ENCODE results near the gene ATAT1.
"Not testable (repeated sequence)": the region's sequence is repeated elsewhere in the genome, so short reads cannot be mapped to it uniquely, and the experiment has no call there.

The ATAT1 gene

DNA sequence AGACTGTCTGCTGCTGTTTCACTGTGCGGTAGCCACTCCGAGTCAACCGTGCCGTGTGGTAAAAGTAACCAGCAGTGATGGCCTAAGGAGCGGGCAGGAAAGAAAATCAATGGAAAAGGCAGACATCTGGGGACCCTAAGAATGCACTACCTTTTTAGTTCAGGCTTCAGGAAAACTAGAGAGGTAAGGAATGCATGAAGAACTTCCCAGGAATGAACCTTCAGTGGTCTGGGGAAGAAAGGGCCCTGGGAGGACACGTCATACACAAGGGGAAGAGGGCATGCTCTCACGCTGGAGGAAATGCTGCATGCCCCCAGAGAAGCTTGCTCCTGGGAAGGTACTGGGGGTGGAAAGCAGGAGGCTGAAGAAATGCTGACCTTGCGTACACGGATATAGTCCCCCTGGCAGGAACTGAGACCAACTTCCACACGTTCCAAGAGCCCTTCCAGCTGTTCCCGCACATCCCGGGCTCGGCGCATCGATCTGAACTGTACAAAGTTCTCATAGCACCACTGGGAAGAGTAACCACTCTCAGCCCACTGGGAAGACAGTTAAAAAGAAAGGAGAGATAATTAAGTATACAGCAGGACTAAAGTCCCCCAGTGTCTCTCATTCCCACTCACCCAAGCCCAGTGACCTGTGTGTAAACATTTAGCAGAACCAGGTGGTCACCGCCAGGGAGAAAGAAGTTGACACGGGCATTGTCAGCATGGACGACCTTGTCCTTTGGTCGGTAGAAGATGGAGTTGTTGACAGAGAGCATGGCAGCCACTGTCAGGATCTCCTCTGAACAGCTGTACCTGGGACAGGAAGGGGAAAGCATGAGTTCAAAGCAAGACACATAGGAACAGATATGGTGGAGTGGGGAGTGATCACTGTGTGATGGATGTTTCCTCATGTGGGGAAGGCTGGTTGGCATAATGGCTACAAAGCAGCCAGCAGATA is 28.4 kb downstream of the ATAT1 start:
- no peak for DNase-seq

DNA sequence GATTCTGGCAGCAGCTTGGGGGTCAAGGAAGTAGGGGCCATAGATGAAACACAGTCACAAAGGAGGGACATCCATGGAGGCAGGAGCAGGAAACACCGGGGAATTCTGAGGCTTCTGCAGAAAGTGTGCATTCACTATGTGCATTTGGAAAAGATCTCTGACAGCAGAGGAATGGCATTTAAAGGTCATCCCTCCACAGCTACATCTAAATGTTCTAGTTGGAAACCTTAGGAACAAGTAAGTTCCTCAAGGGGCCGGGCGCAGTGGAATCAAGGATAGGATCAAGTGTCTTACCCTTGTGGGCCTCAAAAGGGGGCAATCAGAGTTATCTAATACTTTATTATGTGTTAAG is 29.0 kb downstream of the ATAT1 start:
- no peak for DNase-seq

DNA sequence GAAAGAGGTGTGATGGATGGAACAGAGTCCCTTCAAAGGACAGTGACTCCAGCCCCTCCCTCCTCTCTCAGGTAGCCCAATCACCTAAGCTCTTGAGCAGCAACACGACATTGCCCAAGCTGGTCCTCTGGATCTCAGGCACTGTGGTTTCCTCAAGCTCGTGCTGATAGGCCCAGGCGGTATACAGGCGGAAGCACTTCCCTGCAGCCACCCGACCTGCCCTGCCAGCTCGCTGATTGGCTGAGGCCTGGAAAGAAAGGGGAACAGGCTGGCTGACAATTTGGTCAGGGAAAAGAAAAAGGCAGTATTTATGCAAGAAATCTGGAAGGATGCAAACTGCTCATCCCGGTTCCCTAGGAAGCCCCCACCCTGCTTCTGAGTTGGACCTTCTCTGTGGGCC is 29.8 kb downstream of the ATAT1 start:
- DNase-seq: no peak

DNA sequence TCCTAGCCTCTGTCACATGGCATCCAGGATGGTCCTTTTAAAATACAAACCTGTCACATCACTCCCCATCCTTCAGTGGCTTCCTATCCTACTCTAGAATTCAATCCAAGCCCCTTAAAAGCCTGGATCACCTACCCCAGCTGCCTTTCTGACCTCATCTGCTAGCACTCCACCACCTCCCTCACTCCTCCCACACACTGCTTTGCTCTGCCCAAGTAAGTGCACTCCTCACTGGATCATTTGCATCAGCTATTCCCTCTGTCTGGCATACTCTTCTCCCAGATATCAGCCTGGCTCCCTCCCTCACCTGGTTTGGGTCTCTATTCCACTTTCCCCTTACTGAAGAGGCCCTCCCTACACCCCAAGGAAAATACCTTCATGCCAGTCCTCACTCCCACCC is 30.8 kb downstream of the ATAT1 start:
- no peak for DNase-seq

DNA sequence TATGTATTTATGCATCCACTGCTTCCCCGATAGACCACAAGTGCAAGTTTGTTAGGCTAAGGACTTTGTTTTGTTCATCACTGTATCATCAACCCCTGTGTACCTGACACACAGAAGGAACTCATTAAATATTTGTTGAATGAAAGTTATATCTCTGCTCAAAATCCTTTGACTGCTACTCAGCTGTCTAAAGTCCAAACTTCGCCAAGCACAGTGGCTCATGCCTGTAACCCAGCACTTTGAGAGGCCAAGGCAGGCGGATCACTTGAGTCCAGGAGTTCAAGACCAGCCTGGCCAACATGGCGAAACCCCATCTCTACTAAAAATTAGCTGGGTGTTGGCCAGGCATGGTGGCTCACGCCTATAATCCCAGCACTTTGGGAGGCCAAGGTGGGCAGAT is 31.2 kb downstream of the ATAT1 start:
- not testable (repeated sequence) for DNase-seq

DNA sequence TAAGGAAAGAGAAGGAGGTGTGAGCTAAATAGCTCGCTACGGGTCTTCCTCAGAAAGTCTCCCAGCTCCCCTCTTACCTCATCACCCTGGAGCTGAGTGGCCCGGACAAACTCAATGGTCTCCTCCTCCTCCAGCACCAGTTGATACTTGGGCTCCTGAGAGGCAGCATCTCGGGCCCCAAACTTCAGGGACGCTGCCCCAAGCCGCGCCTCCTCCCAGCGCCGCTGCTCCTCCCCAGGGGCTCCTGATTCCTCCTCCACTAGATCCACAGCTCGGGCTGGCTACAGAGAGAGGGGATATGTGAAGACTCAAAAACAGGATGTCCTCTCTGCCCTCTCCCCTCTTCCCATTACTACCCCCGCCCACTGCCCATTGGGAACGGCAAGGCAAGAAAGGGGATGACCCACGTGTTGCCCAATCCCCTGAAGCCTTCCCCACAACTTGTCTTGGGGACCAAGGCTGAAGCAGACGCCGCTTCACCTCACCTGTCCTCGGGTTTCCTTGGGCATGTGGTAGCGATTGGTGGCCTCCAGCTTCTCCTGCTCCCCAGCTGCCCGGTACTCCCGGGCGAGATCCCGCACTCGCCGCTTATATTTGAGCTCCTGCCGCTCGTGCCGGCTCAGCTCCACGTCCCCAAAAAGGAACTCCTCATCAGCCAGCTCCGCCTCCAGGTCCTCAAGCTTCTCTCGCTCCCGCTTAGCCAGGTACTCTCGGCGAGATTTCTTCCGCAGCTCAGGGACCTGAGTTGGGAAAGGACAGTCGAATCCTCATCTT is 38.5 kb downstream of the ATAT1 start:
- no peak for DNase-seq

DNA sequence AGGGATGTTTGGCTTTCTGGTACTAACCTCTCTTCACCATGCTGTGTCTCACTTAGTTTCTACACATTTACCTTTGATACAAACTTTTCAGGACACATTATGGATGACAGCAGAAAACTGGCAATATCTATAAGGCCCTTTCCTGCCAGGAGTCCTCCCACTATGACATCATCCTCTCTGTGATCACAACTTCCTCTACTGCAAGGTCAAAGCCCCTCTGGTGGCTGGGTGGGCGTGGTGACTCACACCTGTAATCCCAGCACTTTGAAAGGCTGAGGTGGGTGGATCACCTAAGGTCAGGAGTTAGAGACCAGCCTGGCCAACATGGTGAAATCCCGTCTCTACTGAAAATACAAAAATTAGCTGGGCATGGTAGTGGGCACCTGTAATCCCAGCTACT is 39.6 kb downstream of the ATAT1 start:
- not testable (repeated sequence) for DNase-seq

DNA sequence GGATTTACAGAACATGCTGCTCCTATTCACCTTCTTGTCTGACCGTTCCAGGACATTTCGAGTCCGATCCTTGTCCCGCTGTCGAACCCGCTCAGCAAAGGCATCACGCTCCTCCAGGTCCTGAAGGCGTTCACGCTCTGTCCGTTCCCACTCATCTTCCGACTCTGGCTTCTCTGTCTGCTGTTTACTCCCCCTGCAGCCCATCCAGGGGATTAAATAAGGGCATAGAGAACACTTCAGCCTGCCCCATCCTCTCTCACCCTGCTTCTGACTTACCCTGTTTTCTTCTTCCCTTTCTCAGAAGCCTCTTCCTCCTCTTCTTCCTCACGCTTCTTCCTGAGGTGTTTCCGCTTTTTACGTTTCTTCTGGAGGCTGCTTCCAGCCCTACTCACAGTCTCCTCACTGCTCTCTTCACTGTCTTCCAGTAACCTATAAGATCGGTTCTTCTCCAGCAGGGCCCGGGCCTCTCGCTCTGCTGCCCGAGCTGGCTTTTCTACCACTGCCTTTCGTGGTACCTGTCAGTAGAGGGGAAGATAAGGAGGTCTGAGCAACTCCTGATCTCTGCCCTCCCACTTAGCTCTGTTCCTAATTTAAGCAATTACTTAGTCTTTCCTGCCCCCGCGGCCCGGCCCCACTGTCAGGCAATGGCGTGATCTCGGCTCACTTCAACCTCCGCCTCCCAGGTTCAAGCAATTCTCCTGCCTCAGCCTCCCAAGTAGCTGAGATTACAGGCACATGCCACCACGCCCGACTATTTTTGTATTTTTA is 44.3 kb downstream of the ATAT1 start:
- DNase-seq: no peak

DNA sequence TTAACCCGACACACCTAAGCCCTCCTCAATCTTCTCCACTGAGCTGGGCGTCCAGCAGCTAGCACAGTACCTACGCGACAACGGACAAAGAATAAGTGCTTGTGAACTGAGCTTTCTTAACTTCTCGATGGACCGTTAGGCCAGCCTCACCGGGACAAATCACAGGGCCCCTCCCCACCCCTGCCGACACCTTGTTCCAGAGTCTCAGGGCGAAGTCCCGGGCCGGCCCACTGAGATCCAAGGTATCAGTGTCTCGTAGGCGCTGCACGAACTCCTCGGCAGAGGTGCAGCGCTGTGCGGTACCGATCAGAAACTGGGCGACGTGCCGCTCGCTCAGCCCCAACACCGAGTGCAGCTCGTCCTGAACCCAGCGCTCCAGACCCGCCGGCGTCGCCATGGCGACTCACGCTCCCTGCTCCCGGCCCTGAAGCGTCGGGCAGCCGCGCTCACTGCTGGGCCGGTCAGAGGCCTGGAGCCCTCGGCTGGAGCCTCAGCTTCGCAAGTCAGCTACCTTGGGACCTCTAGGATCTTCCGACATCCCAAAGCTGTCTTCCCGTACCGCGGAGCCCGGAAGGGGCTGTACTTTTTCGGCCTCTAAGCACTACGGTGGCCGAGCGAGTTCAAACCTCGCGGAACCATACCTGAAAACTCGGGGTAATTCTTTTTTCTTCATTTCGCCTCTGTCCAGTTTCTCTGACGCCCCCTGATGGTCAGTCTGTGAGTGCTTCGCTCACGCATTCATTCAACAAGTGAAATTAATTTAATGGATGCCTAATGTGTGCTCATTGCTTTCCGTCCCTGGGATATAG is 46.0 kb downstream of the ATAT1 start, which contains the start of gene DHX16:
Gene DHX16, minus strand, starts transcription at position 562 of the 809 bp plus-strand sequence. Its CDS starts 165 bp downstream, at position 397.
- peak; percentile 97 for DNase-seq

DNA sequence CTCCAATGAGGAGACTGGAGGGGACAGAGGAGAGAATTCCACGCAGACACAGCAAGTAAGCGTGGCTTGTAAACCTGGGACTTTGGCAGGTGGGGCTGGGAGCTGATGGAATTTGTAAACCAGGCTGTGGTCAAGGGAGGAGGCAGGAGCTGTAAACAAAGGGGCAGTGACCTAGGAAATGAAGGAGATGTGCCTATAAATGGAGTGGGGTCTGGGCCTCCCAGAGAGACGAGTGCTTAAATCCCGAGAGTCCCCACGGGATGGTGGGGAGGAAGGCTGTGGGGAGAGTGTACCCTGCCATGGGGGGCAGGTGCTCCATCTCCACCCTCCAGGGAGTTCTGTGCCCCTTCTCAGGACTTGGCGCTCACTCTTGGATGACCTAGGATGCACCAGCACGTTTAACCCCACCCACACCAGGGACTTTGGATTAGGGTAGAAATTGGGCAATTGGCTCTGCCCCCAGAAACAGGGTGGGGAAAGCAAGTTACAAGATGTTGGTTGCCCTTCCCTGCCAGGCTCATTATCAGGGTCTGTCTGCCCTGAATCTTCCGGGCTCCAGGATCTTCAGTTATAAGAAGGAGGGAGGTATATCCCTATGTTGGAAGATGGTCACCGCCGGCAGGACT is 50.1 kb downstream of the ATAT1 start:
- DNase-seq: no peak

DNA sequence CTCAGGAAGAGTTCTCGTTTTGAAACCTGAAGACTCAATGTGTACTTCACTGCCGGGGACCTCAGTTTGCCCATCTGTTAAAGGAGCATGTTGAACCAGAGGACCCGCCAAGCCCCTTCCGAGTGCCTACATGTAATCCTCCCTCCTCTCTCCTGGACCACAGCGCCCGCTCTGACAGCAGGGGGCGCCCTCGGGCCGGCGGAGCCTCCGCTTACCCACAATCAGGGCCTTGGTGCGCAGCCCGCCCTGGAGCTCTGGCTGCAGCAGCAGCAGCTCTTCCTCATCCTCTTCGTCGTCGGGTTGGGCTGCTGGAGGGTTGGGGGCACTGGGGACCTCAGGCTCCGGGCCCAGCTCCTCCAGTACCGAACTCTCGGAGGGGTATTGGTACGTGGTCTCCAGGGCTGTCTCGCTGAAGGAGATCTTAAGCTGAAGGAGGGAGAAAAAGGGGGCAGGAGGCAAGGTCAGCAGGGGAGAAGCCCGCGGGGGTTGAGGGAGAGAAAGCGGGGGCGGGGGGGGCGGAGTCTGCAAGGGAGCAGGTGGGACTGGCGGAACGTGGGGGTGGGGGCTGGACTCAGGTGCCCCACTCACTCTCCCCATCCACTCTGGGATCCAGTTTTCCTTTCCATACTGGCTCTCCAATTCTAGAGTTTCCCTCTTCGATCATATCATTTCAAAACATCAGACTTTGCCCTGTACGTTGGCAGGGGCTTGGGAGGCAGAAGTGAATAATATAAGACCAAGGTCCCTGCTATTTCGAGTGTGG is 52.5 kb downstream of the ATAT1 start:
- DNase-seq: peak; percentile 62

DNA sequence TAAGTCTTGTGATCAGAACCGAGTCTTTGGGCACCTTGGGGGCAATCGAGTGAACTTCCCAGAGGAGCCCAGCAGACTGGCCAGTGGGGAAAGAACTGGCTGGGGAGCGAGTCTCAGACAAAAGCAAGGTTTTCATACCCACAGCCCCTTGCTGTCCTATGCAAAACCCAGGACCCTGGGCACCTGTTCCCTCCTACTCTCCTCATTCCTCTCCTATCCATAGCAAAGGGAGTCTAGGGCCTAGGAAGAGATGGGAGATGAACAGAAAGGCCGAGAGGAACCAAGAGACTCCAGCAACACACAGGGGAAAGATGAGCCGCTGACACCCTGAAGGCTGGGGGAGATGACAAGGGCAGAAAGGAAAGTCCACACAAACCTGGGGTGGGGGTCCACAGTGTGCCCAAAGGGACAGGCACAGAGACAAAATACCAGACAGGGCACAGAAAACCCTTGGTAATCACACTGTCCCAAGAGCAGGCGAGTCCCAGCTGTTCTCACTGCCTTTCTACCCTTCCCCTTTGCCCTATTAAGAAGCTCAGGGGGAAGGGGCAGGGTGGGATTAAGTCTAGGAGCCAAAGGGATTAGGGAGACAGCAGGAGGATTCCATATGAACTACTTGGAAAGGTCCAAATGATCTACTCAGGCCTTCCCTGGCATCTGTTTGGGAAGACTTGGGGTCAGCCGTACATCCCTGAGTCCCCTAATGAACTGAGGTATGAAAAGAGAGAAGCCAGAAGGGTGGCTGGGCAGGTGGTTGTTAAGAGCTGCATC is 53.3 kb downstream of the ATAT1 start:
- DNase-seq: no peak

DNA sequence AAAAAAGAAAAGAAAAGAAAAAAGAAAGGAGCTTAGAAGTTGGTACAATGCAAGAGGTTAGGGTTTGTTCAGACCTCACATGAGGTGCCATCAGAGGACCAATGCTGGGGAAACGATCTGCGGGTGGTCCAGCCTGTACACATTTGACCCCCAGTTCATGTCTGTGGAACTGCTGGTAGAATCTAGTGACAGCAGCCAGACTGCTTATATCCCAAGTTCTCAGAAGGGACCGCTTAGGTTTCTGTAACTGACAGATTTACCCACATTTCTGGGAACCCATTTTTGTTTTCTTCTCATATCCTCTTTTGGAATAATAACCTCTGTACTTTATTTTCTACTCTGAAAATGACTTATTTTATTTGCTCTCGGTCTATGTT is 55.1 kb downstream of the ATAT1 start:
- no peak for DNase-seq

DNA sequence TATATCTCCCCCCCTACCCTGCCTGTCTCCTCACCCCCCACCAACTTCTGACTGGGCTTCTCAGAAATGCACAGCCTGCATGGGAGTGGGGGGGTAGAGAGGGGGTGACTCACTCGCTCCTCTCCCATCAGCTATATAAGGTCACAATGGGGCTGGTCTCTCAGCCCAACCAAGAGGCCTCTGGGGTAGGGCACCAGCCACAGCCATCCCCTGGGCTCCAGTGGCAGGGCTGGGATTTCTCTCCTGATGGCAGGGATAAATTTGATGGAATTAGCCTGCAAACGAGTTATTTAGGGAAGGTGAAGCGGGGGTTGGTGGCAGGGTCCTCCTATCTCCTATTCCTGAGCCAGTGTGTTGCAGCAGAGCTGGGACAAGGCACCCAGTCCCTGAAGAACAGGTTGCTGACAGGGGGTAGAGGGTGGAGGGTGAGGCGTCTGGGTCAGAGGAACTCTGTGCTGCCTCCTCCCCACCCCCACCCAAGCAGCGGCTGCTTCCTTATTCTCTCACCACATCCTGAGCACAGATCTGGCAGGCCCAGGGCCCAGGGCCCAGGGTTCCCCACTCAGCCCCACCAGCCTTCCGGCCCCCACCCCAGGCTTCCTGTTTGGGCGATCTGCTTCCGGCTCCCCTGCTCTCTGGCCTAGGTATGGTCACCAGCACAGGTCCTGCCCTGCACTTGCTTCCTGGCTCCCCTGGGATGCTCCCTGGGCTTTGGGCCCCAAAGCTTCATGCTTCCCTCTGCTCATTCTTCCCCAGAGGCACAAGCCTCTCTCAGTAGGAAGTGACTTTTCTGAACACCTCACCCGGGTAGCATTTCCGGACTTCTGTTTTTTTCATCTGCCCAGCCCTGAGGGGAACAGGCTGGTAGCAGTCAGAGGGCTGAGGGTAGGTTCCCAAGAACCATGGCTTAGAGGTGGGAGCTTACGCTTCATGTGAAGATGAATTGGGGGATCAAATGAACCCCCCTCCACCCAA is 55.8 kb downstream of the ATAT1 start:
- DNase-seq: no peak

DNA sequence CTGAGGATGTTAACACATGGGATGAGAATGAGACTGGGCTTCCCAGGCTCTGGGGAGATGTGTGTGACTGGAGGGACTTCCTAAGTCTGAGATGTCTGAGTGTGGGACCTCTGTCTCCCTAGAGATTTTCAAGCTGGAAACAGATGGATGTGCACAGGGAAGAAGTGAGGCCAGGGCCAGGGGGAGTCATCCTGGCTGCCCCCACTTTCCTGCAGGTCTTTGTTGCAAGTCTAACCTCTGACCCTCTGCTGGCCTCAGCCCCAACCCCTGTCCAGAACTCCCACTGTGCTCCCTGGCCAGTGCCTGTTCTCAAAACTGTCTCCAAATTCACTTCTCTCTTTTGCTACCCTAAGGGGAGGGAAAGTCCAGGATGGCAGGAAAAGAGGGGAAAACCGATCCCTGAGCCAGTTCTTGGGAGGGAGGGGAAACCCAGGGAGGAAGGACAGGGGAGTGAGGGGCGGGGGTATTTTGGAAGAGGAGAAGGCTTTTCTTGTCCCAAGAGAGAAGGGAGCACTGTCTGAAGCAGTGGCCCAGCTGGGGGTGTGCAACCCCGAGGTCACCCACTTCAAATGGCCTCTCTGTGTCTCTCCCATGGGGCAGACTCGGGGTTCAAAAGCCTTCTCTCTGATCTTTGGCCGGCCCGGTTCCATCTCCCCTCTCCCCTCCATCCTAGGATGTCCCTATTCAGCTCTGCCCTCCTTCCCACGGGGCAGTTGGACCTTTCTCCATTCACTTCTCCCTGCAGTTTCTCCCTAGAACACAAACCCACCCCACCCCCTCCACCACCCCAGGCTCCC is 56.7 kb downstream of the ATAT1 start:
- no peak for DNase-seq

DNA sequence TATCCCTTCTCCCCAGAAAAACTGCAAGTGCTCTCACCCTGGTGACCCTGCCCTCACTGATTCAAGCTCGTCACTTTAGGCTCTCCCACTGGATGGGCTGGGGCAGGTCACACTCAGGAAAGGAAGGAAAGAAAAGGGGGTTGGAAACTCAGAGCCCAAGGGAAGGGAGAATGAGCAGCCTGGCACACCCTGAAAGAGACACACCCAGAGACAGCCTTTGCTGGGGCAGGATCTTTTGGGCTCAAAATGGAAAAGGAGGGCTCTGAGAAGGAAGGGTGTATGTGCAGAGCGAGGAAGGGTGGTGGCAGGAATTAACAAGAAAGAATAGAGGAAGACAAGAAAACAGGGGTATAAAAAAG is 57.3 kb downstream of the ATAT1 start:
- no peak for DNase-seq

DNA sequence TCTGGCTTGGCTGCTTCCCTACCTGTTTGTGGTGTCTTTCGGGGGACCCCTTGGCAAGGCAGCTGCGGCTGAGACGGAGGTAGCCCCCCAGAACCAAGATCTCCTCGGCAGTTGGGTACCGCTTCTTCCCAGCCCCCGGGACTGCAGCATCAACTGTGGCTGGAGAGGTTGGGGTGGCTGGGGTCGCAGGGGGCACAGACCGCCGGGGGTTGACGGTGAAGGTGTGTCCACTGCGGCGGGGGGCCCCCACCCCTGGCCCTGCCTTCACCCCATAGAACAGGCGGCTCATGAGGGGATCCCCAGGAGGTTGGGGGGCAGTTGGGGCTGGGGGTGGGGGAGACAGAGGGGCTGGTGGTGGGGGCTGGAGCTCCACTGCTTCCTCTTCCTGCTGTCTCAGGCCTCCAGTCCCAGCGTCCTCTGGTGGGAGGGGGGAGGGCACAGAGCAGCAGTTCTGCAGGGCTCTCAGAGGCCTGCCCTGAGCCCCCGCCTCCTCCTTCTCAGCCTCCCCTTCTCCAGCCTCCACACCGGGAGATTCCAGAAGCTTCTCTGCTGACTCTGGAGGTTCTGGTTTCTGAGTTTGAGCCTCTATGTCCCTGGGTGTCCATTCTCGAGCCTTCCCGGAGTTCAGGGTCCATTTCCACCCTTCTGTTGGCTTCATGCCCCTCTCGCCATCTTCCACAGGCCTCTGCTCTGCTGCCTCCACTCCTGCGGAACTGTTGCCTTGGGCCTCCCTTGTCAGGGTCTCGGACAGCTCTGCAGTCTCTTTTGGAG is 57.9 kb downstream of the ATAT1 start:
- no peak for DNase-seq
